ELR (cell line): Measurements from ENCODE around the gene GNAI2.
"Not testable (repeated sequence)": the region's sequence is repeated elsewhere in the genome, so short reads cannot be mapped to it uniquely, and the experiment has no call there.

Experiments
- DNase-seq: peaks from one replicate; pipeline ENCODE4 v3.0.0-alpha.2; 2015; ENCODE audit warnings: low read depth

Gene GNAI2

GRCh38 chr3:50278123-50278879, 42.3 kb downstream of the GNAI2 start:
- no peak for DNase-seq

- DNase-seq: no peak
Measured at GRCh38 chr3:50278880-50279224, 42.8 kb downstream of the GNAI2 start, which contains the start of gene LSMEM2. LSMEM2 (plus strand) TSS chr3:50279087; CDS start chr3:50279114, 27 bp downstream.

GRCh38 chr3:50279255-50280016, 43.4 kb downstream of the GNAI2 start:
- no peak for DNase-seq

GRCh38 chr3:50284121-50284520, 48.1 kb downstream of the GNAI2 start:
- DNase-seq: not testable (repeated sequence)

- no peak for DNase-seq
Measured at GRCh38 chr3:50286322-50287227, 50.6 kb downstream of the GNAI2 start.

GRCh38 chr3:50287262-50287661, 51.3 kb downstream of the GNAI2 start:
- no peak for DNase-seq

GRCh38 chr3:50288387-50289007, 52.5 kb downstream of the GNAI2 start:
- DNase-seq: no peak

GRCh38 chr3:50289130-50289529, 53.1 kb downstream of the GNAI2 start:
- no peak for DNase-seq

- DNase-seq: no peak
Measured at GRCh38 chr3:50290161-50290641, 54.2 kb downstream of the GNAI2 start.

GRCh38 chr3:50292159-50293078, 56.4 kb downstream of the GNAI2 start, which contains the start of gene IFRD2:
IFRD2 (minus strand) TSS chr3:50292429; CDS start chr3:50292274, 155 bp downstream.
- DNase-seq: peak; percentile 97

- no peak for DNase-seq
Measured at GRCh38 chr3:50293079-50293801, 57.2 kb downstream of the GNAI2 start.

GRCh38 chr3:50294089-50294488, 58.1 kb downstream of the GNAI2 start:
- no peak for DNase-seq

- no peak for DNase-seq
Measured at GRCh38 chr3:50294492-50295403, 58.7 kb downstream of the GNAI2 start.

GRCh38 chr3:50295553-50296431, 59.8 kb downstream of the GNAI2 start:
- DNase-seq: no peak

- no peak for DNase-seq
Measured at GRCh38 chr3:50296721-50297383, 60.8 kb downstream of the GNAI2 start.

- DNase-seq: no peak
Measured at GRCh38 chr3:50297384-50297775, 61.4 kb downstream of the GNAI2 start.
